Measurements from ENCODE around the gene GPR87.

DNA sequence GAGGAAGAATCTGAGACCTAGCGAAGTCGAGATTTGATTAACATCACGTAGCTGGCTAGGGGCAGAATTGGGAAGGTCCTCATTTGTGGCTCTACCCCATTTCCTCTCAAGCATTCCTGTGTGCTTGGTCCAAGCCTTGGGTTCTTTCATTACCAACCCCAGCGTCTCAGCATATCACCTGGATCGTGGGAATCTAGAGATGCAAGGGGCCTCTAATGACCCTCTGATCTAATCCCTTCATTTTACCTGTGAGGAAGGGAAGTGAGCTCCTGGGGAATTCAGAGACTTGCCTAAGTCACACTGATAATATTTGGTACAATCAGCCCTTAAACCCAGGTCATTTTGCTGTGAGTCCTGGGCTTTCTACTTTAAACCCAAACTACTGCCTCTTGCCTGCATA lies 2.0 kb downstream of the GPR87 start:
- no peak for TF ChIP-seq POLR2A (IDR thresholded peaks at IDR 0.05)
- TF ChIP-seq, protein P1, sequence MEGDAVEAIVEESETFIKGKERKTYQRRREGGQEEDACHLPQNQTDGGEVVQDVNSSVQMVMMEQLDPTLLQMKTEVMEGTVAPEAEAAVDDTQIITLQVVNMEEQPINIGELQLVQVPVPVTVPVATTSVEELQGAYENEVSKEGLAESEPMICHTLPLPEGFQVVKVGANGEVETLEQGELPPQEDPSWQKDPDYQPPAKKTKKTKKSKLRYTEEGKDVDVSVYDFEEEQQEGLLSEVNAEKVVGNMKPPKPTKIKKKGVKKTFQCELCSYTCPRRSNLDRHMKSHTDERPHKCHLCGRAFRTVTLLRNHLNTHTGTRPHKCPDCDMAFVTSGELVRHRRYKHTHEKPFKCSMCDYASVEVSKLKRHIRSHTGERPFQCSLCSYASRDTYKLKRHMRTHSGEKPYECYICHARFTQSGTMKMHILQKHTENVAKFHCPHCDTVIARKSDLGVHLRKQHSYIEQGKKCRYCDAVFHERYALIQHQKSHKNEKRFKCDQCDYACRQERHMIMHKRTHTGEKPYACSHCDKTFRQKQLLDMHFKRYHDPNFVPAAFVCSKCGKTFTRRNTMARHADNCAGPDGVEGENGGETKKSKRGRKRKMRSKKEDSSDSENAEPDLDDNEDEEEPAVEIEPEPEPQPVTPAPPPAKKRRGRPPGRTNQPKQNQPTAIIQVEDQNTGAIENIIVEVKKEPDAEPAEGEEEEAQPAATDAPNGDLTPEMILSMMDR (IDR thresholded peaks at IDR 0.05) = no peak

All from adrenal gland (tissue), 5 donors.